ENCODE results near the gene ALKBH3. TPM values are rescaled to one million over a fixed set of nuclear protein-coding genes. Genes with fewer than 3 reads are reported as not detected.

Gene ALKBH3
- total RNA-seq, 1 donor from 2014 or later, result 19.1 TPM

- no peaks in the 10 kb centered on the region for H3K27me3 ChIP-seq
- H3K27ac ChIP-seq, result no peak overlapping the region
- DNase-seq (ENCODE audit: low spot score in 2 of 2), result no peak
- H3K4me1 ChIP-seq, result no peaks in the 10 kb centered on the region
- TF ChIP-seq, protein P1, sequence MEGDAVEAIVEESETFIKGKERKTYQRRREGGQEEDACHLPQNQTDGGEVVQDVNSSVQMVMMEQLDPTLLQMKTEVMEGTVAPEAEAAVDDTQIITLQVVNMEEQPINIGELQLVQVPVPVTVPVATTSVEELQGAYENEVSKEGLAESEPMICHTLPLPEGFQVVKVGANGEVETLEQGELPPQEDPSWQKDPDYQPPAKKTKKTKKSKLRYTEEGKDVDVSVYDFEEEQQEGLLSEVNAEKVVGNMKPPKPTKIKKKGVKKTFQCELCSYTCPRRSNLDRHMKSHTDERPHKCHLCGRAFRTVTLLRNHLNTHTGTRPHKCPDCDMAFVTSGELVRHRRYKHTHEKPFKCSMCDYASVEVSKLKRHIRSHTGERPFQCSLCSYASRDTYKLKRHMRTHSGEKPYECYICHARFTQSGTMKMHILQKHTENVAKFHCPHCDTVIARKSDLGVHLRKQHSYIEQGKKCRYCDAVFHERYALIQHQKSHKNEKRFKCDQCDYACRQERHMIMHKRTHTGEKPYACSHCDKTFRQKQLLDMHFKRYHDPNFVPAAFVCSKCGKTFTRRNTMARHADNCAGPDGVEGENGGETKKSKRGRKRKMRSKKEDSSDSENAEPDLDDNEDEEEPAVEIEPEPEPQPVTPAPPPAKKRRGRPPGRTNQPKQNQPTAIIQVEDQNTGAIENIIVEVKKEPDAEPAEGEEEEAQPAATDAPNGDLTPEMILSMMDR (IDR thresholded peaks at IDR 0.05), result no peak
- H3K4me3 ChIP-seq, result no peak overlapping the region
- intact Hi-C loops (cut with DNase I), result no loop called here
- H3K36me3 ChIP-seq, result peaks cover 6 to 12% of the 10 kb centered on the region in 2 donors
- no peaks in the 10 kb centered on the region for H3K9me3 ChIP-seq
Measured at GRCh38 chr11:43856993-43857392, 23.6 kb upstream of the ALKBH3 start.

DNA sequence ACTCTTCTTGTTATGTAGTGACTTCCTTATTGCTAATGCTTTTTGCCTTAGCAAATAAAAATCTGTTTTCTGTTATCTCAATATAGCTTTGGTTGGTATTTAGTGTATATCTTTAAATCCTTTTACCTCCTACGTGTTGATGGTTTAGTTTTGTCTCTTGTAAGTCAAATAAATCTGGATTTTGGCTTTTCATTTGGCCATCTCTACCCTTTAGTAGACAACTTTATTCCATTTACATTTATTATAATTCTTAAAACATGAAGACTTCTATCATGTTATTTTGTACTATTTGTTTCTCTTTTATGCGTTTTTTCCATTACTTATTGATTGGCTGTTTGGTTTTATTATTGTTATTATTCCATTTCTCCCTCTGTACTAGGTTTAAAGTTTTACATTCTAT lies 19.5 kb upstream of the ALKBH3 start:
- Histone ChIP-seq H3K27me3 (no peaks in the 10 kb centered on the region), H3K27ac (no peak overlapping the region), H3K4me1 (no peaks in the 10 kb centered on the region), H3K36me3 (no peaks in the 10 kb centered on the region), H3K4me3 (no peak overlapping the region), H3K9me3 (no peaks in the 10 kb centered on the region)
- intact Hi-C loops (cut with DNase I), result no loop called here
- TF ChIP-seq, protein P1 (IDR thresholded peaks at IDR 0.05), result no peak
- no peak for DNase-seq (ENCODE audit: low spot score in 2 of 2)

DNA sequence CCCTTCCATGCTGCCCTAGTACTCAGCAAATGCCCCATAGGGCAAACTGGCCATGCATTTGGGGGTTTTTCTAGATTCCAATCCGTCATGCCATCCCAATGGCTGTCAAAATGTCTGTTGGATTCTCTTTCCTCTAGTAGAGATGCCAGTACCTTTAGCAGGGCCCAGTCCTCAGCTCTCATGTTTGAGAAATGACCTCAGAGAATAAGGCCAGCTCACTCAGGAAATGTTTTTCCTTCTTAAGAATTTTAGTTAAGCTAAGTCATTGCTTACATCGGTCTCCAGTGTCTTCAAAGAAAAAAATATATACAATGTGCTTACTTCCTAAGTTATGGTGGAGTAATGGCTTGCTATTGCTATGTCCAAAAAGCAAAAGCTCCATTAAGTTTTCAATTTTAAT lies 14.1 kb upstream of the ALKBH3 start:
- H3K36me3 ChIP-seq, result no peaks in the 10 kb centered on the region
- no peak overlapping the region for H3K4me3 ChIP-seq
- H3K9me3 ChIP-seq, result no peaks in the 10 kb centered on the region
- H3K27ac ChIP-seq, result no peak overlapping the region
- TF ChIP-seq, protein P1 (IDR thresholded peaks at IDR 0.05), result no peak
- H3K4me1 ChIP-seq, result no peaks in the 10 kb centered on the region
- no peaks in the 10 kb centered on the region for H3K27me3 ChIP-seq
- DNase-seq (ENCODE audit: low spot score in 2 of 2), result no peak
- intact Hi-C loops (cut with DNase I), result no loop called here

DNA sequence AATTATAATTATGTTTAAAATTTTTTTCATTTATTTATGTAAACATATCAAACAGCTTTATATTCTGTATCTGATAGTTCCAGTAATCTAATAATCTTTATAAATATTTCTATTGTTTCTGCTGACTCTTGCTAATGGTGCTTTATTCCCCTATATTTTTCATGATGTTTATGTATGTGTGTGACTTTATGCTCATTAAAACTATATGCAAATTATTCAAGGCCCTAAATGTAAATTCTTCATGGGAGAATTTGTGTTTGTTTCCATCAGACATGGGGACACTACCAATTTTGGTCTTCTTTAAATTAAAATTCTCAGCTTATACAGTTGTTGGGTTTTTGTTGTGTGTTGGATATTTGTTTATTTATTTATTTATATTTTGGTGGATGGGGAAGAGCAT lies 13.7 kb upstream of the ALKBH3 start:
- DNase-seq (ENCODE audit: low spot score in 2 of 2), result no peak
- Histone ChIP-seq H3K27me3 (no peaks in the 10 kb centered on the region), H3K9me3 (no peaks in the 10 kb centered on the region), H3K4me1 (no peaks in the 10 kb centered on the region), H3K4me3 (no peak overlapping the region), H3K36me3 (no peaks in the 10 kb centered on the region), H3K27ac (no peak overlapping the region)
- intact Hi-C loops (cut with DNase I), result no loop called here
- TF ChIP-seq, protein P1 (IDR thresholded peaks at IDR 0.05), result no peak

DNA sequence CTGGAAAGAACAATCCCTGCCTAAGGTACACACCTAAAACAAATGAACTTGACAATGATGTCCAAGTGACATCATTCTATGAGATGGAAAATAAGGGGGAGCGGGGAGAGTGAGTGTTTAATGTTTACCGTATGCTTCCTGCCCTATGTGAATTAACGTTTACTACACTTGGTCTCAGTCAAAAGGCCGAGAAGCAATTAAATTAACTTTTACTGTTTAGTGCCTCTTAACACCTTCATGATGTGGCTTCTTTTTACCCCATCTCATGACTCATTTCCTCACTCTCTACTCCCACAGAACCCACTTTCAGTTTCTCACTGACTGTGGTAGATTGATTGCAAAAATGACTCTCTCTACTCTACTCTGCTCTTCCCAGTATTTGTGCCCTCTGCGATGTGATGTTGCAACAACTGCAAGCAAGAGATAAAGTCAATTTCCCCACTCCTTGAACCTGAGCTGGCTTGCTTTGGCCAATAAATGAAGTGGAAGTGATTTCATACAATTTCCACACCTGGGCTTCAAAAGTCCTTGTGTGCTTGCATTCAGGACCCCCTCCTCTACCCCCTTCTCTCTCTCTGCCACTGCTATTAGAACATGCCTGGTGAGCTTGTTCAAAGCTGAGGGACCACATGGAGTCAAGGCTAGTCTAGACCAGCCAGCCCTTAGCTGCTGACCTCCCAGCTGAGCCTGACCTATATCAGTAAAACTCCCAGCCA lies 11.6 kb upstream of the ALKBH3 start:
- DNase-seq (ENCODE audit: low spot score in 2 of 2), result no peak
- TF ChIP-seq, protein P1 (IDR thresholded peaks at IDR 0.05), result no peak
- H3K36me3 ChIP-seq, result no peaks in the 10 kb centered on the region
- H3K4me1 ChIP-seq, result no peaks in the 10 kb centered on the region
- intact Hi-C loops (cut with DNase I), result no loop called here
- H3K9me3 ChIP-seq, result no peaks in the 10 kb centered on the region
- H3K27me3 ChIP-seq, result no peaks in the 10 kb centered on the region
- no peak overlapping the region for H3K4me3 ChIP-seq
- no peak overlapping the region for H3K27ac ChIP-seq

- H3K27me3 ChIP-seq, result no peaks in the 10 kb centered on the region
- H3K4me1 ChIP-seq, result no peaks in the 10 kb centered on the region
- TF ChIP-seq, protein P1 (IDR thresholded peaks at IDR 0.05), result no peak
- H3K9me3 ChIP-seq, result no peaks in the 10 kb centered on the region
- intact Hi-C loops (cut with DNase I), result no loop called here
- no peaks in the 10 kb centered on the region for H3K36me3 ChIP-seq
- no peak overlapping the region for H3K27ac ChIP-seq
- no peak overlapping the region for H3K4me3 ChIP-seq
- DNase-seq (ENCODE audit: low spot score in 2 of 2), result no peak
Measured at GRCh38 chr11:43871051-43871450, 9.6 kb upstream of the ALKBH3 start.
